HG02938 (cell line): ENCODE results near the gene SCD5.

Source experiments
- ATAC-seq: cut with Tn5 transposase; IDR thresholded peaks from one replicate; pipeline ENCODE4 v1.9.1; 2021; ENCODE audit warnings: mild to moderate bottlenecking, moderate library complexity; ENCODE audit not compliant: unreplicated experiment

The SCD5 gene

GRCh38 chr4:82774711-82775171 is 23.9 kb downstream of the SCD5 start:
- no peak for ATAC-seq

- ATAC-seq: no peak
These were observed 25.5 kb downstream of the SCD5 start for GRCh38 chr4:82773057-82773456.

GRCh38 chr4:82770607-82771006 is 28.0 kb downstream of the SCD5 start:
- ATAC-seq: no peak

GRCh38 chr4:82765134-82765533 is 33.5 kb downstream of the SCD5 start:
- ATAC-seq: no peak

- ATAC-seq: no peak
These were observed 37.4 kb downstream of the SCD5 start for GRCh38 chr4:82761229-82761628.

- no peak for ATAC-seq
These were observed 39.6 kb downstream of the SCD5 start for GRCh38 chr4:82758701-82759685.

- no peak for ATAC-seq
These were observed 42.5 kb downstream of the SCD5 start for GRCh38 chr4:82756061-82756460.

GRCh38 chr4:82755650-82756049 is 42.9 kb downstream of the SCD5 start:
- no peak for ATAC-seq

GRCh38 chr4:82754513-82755165 is 44.0 kb downstream of the SCD5 start:
- no peak for ATAC-seq

- no peak for ATAC-seq
These were observed 44.7 kb downstream of the SCD5 start for GRCh38 chr4:82753725-82754410.

GRCh38 chr4:82753238-82753637 is 45.4 kb downstream of the SCD5 start:
- ATAC-seq: no peak

GRCh38 chr4:82748810-82749470 is 49.7 kb downstream of the SCD5 start:
- ATAC-seq: no peak

GRCh38 chr4:82747686-82748575 is 50.7 kb downstream of the SCD5 start:
- ATAC-seq: no peak

GRCh38 chr4:82746705-82747574 is 51.7 kb downstream of the SCD5 start:
- no peak for ATAC-seq

- ATAC-seq: no peak
These were observed 53.3 kb downstream of the SCD5 start for GRCh38 chr4:82745173-82745842.

- ATAC-seq: no peak
These were observed 54.2 kb downstream of the SCD5 start for GRCh38 chr4:82744284-82744968.

GRCh38 chr4:82741188-82741587 is 57.4 kb downstream of the SCD5 start:
- no peak for ATAC-seq
